ENCODE results near the gene ZFYVE28.

The ZFYVE28 gene

DNA sequence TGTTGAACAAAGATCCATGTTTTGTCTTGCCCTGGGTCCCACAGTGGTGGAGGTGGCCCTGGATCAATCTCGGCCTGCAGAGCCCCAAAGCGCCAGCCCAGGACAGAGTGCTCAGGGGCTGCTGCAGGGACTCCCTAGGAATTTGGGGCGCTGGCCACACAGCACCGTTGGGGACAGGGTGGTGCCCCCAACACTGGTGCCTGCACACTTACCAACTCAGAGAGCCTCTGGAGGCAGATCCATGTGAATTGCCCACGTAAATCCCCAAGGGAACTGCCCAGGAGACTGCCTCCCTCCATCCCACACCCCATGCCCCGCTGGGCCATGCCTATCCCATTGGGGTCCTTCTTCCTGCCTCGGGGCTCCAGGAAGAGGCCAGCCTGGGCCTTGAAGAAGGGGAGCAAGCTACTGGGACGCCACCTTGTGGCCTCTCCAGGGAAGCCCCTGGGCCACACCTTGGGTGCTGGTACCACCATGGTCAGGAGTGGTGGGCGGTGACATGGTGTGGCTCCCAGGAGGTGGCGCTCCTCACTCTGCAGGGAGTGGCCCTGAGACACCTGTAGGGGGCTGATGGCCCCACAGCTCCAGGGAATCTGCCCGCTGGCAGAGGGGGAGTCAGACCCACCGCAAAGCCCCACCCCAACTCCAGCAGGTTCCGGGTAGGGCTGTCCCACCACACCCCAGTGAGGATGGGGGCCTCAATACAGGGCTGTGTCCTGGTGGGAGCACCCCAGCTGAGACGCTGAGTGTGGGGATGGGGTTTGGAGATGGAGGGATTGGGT, 23.1 kb upstream of the ZFYVE28 start:
- Histone ChIP-seq H3K27ac (ENCODE audit: low read depth, low read length) (no peak overlapping the region), H3K4me2 (ENCODE audit: low read length) (peak overlapping the region; percentile 25; the same call in 1 of the 2 replicates), H3K27me3 (ENCODE audit: control insufficient read depth, low read length) (no peaks in the 10 kb centered on the region), H3K9me3 (ENCODE audit: control insufficient read depth, insufficient read depth, low read length) (no peaks in the 10 kb centered on the region), H3K79me2 (ENCODE audit: control insufficient read depth, low read length) (no peaks in the 10 kb centered on the region), H3K9me2 (replicated peaks; ENCODE audit: control insufficient read depth, low read length) (no peaks in the 10 kb centered on the region), H3F3A (ENCODE audit: control insufficient read depth, insufficient read depth) (no peaks in the 10 kb centered on the region), H3K4me1 (ENCODE audit: control insufficient read depth, low read length) (peaks cover 8% of the 10 kb centered on the region), H4K20me1 (ENCODE audit: control insufficient read depth, insufficient read depth, low read depth, low read length) (no peaks in the 10 kb centered on the region), H3K4me3 (ENCODE audit: low read length) (no peak overlapping the region), H3K36me3 (ENCODE audit: control insufficient read depth, low read length) (no peaks in the 10 kb centered on the region)
- no peak for TF ChIP-seq EZH2phosphoT487 (IDR thresholded peaks at IDR 0.05; ENCODE audit: borderline replicate concordance, low read length)
- TF ChIP-seq, protein P1, sequence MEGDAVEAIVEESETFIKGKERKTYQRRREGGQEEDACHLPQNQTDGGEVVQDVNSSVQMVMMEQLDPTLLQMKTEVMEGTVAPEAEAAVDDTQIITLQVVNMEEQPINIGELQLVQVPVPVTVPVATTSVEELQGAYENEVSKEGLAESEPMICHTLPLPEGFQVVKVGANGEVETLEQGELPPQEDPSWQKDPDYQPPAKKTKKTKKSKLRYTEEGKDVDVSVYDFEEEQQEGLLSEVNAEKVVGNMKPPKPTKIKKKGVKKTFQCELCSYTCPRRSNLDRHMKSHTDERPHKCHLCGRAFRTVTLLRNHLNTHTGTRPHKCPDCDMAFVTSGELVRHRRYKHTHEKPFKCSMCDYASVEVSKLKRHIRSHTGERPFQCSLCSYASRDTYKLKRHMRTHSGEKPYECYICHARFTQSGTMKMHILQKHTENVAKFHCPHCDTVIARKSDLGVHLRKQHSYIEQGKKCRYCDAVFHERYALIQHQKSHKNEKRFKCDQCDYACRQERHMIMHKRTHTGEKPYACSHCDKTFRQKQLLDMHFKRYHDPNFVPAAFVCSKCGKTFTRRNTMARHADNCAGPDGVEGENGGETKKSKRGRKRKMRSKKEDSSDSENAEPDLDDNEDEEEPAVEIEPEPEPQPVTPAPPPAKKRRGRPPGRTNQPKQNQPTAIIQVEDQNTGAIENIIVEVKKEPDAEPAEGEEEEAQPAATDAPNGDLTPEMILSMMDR (IDR thresholded peaks at IDR 0.05; ENCODE audit: low read depth, low read length, poor library complexity, severe bottlenecking) = peak; percentile 100

DNA sequence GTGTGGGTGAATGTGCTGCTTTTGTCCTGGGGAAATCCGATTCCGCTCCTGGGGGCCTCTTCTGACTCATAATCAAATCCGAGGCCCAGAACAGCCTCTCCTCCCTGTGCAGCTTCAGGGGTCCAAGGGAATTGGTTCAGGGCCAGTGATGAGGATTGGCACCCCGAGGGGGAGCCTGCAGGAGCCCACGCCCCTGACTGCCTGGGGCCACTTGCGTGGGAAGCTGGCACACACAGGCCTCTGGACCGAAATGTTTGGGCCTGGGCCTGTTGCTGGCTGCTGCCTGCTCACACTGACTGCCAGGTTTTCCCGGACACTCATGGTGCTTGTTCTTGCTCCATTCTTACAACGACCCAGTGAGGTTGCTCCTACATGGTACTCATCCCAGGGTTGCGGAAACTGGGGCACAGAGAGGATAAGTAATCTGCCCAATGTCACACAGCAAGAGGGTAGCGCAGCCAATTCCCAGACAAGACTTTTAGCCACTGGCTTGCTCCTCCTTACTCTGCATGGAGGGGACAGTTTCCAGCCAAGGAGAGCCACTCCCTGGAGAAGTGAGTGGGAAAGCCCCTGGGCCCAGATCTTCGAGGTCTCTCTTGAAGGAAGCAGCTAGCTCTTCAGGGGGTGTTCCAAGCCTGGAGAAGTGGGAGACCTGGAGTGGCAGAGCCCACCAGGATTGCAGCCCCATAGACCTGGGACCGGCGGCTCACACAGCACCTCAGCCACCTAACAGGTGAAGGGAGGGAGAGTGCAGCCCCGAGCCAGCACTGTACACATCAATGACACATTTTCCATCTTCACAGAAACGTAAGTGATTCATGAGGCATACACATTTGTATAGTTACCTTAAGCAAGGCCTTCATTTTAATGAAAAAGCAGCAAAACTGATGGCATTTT, 20.6 kb upstream of the ZFYVE28 start:
- H3K27me3 ChIP-seq (ENCODE audit: control insufficient read depth, low read length) = no peaks in the 10 kb centered on the region
- TF ChIP-seq, protein P1 (IDR thresholded peaks at IDR 0.05; ENCODE audit: low read depth, low read length, poor library complexity, severe bottlenecking) = no peak
- no peak for TF ChIP-seq EZH2phosphoT487 (IDR thresholded peaks at IDR 0.05; ENCODE audit: borderline replicate concordance, low read length)
- no peaks in the 10 kb centered on the region for H3K79me2 ChIP-seq (ENCODE audit: control insufficient read depth, low read length)

DNA sequence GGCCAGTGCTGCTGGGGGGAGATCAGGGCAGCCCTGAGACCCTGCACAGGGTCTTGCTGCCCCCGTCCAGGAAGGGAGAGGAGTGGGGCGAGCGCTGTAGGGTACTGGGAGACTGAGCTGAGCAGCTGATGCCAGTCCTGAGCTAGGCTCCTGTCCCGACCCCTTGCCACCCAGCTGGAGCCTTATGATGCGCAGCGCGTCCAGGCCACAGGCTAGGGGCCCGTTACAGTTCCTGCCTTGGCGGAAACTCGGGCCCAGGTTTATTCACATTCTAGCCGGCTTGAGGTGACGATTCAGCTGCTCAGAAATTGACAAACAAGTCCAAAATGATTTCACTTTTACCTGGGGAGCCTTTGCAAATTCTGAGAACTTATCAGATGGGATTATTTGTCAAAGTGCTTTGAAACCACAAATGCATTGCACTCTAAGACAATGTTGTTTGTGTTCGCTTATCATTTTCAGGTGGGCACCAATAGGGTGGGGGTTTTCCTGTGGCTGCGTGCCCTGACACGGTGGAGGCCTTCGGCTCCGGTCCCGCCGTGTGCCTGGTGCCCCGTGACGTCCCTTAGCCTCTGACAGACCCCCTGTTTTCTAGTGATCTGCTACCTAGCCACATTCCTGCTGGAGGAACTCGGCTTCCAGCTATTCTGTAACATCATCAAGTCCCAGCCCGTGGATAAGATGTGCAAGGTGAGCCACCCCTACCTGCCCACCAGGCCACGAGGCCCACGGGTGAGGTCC, 19.2 kb upstream of the ZFYVE28 start:
- no peaks in the 10 kb centered on the region for H3K27me3 ChIP-seq (ENCODE audit: control insufficient read depth, low read length)
- H3K4me3 ChIP-seq (ENCODE audit: low read length) = no peak overlapping the region
- H4K20me1 ChIP-seq (ENCODE audit: control insufficient read depth, insufficient read depth, low read depth, low read length) = no peaks in the 10 kb centered on the region
- no peaks in the 10 kb centered on the region for H3K79me2 ChIP-seq (ENCODE audit: control insufficient read depth, low read length)
- no peaks in the 10 kb centered on the region for H3F3A ChIP-seq (ENCODE audit: control insufficient read depth, insufficient read depth)
- no peaks in the 10 kb centered on the region for H3K9me2 ChIP-seq (replicated peaks; ENCODE audit: control insufficient read depth, low read length)
- H3K9me3 ChIP-seq (ENCODE audit: control insufficient read depth, insufficient read depth, low read length) = no peaks in the 10 kb centered on the region
- TF ChIP-seq EZH2phosphoT487 (IDR thresholded peaks at IDR 0.05; ENCODE audit: borderline replicate concordance, low read length) = no peak
- TF ChIP-seq, protein P1 (IDR thresholded peaks at IDR 0.05; ENCODE audit: low read depth, low read length, poor library complexity, severe bottlenecking) = no peak
- H3K36me3 ChIP-seq (ENCODE audit: control insufficient read depth, low read length) = no peaks in the 10 kb centered on the region
- no peak overlapping the region for H3K27ac ChIP-seq (ENCODE audit: low read depth, low read length)
- H3K4me2 ChIP-seq (ENCODE audit: low read length) = no peak overlapping the region
- peaks cover 8% of the 10 kb centered on the region for H3K4me1 ChIP-seq (ENCODE audit: control insufficient read depth, low read length)

More for the DNA sequence above, 20.6 kb upstream of the ZFYVE28 start:
- Histone ChIP-seq H4K20me1 (ENCODE audit: control insufficient read depth, insufficient read depth, low read depth, low read length) (no peaks in the 10 kb centered on the region), H3F3A (ENCODE audit: control insufficient read depth, insufficient read depth) (no peaks in the 10 kb centered on the region), H3K4me1 (ENCODE audit: control insufficient read depth, low read length) (peaks cover 8% of the 10 kb centered on the region), H3K4me3 (ENCODE audit: low read length) (no peak overlapping the region), H3K36me3 (ENCODE audit: control insufficient read depth, low read length) (no peaks in the 10 kb centered on the region), H3K4me2 (ENCODE audit: low read length) (no peak overlapping the region), H3K9me3 (ENCODE audit: control insufficient read depth, insufficient read depth, low read length) (no peaks in the 10 kb centered on the region), H3K27ac (ENCODE audit: low read depth, low read length) (no peak overlapping the region), H3K9me2 (replicated peaks; ENCODE audit: control insufficient read depth, low read length) (no peaks in the 10 kb centered on the region)
